RWPE2 (cell line): Measurements from ENCODE around the gene TIE1.

ENCODE experiments used
- ATAC-seq: fragments of 200-7000 bp; cut with Tn5 transposase; 3 replicates; pipeline ENCODE4 v1.9.1; 2021; ENCODE audit warnings: low read depth
- DNase-seq: peaks from one replicate; pipeline ENCODE4 v3.0.0-alpha.2; 2020; ENCODE audit warnings: low spot score
- H3K27ac ChIP-seq: fragments of 450-650 bp; 2 replicates; pipeline ENCODE4 v1.5.1; 2017; ENCODE audit warnings: mild to moderate bottlenecking; ENCODE audit not compliant: poor library complexity, severe bottlenecking
- H3K27me3 ChIP-seq: fragments of 250-450 bp; sonication (Bioruptor Pico); 2 replicates; pipeline ENCODE4 v1.5.1; 2021; ENCODE audit warnings: mild to moderate bottlenecking, moderate library complexity; ENCODE audit not compliant: insufficient read depth, poor library complexity, severe bottlenecking
- H3K36me3 ChIP-seq: fragments of 250-450 bp; sonication (Bioruptor Pico); 2 replicates; pipeline ENCODE4 v1.5.1; 2020; ENCODE audit warnings: low read depth, mild to moderate bottlenecking, moderate library complexity
- H3K4me1 ChIP-seq: fragments of 250-450 bp; sonication (Bioruptor Pico); 2 replicates; pipeline ENCODE4 v1.5.1; 2021; ENCODE audit warnings: mild to moderate bottlenecking, moderate library complexity; ENCODE audit not compliant: insufficient read depth, poor library complexity, severe bottlenecking
- H3K4me3 ChIP-seq: fragments of 250-450 bp; sonication (Bioruptor Pico); 2 replicates; pipeline ENCODE4 v1.5.1; 2021; ENCODE audit warnings: mild to moderate bottlenecking, moderate library complexity; ENCODE audit not compliant: severe bottlenecking
- H3K9me3 ChIP-seq: fragments of 250-450 bp; sonication (Bioruptor Pico); 2 replicates; pipeline ENCODE4 v1.5.1; 2021; ENCODE audit warnings: mild to moderate bottlenecking, moderate library complexity; ENCODE audit not compliant: severe bottlenecking
- CTCF ChIP-seq: fragments of 450-650 bp; IDR thresholded peaks from one replicate; pipeline ENCODE4 v1.5.1; 2017; ENCODE audit warnings: mild to moderate bottlenecking, moderate library complexity; ENCODE audit not compliant: poor library complexity, severe bottlenecking

Gene TIE1

DNA sequence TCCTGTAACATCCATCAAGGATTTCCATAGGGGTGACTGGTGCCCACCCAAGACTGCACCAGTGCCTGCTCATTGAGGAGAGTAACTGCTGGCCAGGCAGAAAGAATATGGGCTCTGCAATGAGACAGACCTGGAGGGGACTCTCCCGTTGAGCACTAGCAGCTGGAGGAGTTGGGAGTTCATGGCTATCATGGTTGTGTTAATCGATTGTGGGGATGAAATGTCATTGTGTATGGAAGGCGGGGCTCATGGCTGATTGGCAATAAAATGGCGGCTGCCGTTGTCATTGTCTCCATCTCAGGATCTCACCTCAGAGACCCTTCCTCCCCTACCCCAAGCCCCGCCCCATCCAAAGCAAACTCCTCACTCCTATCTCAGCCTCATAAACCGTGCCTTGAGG lies 27.1 kb upstream of the TIE1 start:
- no peaks in the 10 kb centered on the region for H3K27me3 ChIP-seq
- peaks cover 7% of the 10 kb centered on the region for H3K4me1 ChIP-seq
- no peaks in the 10 kb centered on the region for H3K36me3 ChIP-seq
- ATAC-seq (no peak), DNase-seq (peak; percentile 29)
- H3K27ac ChIP-seq: peak overlapping the region; percentile 23
- no peak for TF ChIP-seq CTCF
- no peaks in the 10 kb centered on the region for H3K9me3 ChIP-seq
- H3K4me3 ChIP-seq: no peak overlapping the region

DNA sequence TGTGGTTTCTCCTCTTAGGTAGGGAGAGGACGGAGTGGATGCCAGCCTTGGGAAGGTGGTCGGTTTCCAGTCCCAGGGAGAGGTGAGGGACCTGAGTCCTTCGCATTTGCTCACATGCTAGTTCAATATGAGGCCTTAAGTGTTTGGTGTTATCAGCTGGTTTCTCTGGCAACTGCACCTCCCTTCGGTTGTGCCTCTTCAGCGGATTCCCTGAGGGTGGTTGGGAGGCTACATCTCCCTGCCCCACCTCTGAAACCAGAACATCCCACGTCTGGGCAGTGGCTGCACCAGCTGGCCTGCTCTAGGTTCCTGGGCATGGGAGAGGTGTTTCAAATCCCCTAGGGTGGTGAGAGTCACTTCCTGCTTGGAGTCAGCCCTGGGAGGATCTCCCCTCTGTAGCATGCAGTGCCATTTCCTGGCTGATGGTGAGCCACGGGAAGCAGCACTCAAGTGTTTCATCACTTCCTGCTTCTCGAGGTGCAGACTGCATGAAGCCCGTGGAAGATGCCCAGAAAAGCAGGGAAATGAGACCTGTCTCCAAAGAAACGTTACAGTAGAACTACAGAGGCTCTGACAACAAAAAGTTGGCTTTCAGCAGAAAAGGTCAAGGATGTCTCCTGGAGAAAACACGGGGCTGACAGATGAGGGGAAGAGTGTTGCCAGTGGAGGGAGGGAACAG lies 26.5 kb upstream of the TIE1 start:
- ATAC-seq (peak; percentile 46), DNase-seq (peak; percentile 55)
- Histone ChIP-seq H3K4me1 (peaks cover 7% of the 10 kb centered on the region), H3K36me3 (no peaks in the 10 kb centered on the region), H3K27ac (peak overlapping the region; percentile 23), H3K27me3 (no peaks in the 10 kb centered on the region), H3K9me3 (no peaks in the 10 kb centered on the region), H3K4me3 (no peak overlapping the region)
- no peak for TF ChIP-seq CTCF

GRCh38 chr1:43274804-43275180 lies 26.0 kb upstream of the TIE1 start:
- H3K36me3 ChIP-seq: no peaks in the 10 kb centered on the region
- H3K27ac ChIP-seq: peak overlapping the region; percentile 23
- DNase-seq (peak; percentile 19), ATAC-seq (no peak)
- H3K9me3 ChIP-seq: no peaks in the 10 kb centered on the region
- H3K27me3 ChIP-seq: no peaks in the 10 kb centered on the region
- no peak overlapping the region for H3K4me3 ChIP-seq
- no peak for TF ChIP-seq CTCF
- H3K4me1 ChIP-seq: peaks cover 7% of the 10 kb centered on the region

GRCh38 chr1:43275826-43276620 lies 24.8 kb upstream of the TIE1 start:
- peak; percentile 30 for DNase-seq
- no peaks in the 10 kb centered on the region for H3K36me3 ChIP-seq

More at GRCh38 chr1:43275826-43276620, 24.8 kb upstream of the TIE1 start:
- Histone ChIP-seq H3K9me3 (no peaks in the 10 kb centered on the region), H3K27ac (no peak overlapping the region), H3K4me3 (no peak overlapping the region), H3K27me3 (no peaks in the 10 kb centered on the region), H3K4me1 (peaks cover 7% of the 10 kb centered on the region)
- ATAC-seq: no peak
- no peak for TF ChIP-seq CTCF
